NCI-H748 (cell line): Measurements from ENCODE around the gene ARMC10.
"Not testable (repeated sequence)": the region's sequence is repeated elsewhere in the genome, so short reads cannot be mapped to it uniquely, and the experiment has no call there.

Experiments used
- DNase-seq: peaks from one replicate; lab custom pipeline; 2025; ENCODE audit not compliant: unreplicated experiment; lab: John Stamatoyannopoulos, UW

The ARMC10 gene

DNA sequence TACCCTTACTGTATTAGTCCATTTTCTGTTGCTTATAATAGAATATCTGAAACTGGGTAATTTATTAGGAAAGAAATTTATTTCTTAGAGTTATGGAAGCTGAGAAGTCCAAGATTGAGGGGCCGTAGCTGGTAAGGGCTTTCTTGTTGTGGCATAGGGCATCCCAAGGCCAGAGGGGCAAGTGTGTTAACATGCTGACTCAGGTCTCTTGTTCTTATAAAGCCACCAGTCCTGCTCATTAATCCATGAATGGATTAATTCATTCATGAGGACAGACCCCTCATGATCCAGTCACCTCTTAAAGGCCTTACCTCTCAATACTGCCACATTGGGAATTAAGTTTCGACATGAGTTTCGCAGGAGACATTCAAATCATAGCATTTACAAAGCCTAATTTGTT, 2.4 kb downstream of the ARMC10 start:
- no peak for DNase-seq

DNA sequence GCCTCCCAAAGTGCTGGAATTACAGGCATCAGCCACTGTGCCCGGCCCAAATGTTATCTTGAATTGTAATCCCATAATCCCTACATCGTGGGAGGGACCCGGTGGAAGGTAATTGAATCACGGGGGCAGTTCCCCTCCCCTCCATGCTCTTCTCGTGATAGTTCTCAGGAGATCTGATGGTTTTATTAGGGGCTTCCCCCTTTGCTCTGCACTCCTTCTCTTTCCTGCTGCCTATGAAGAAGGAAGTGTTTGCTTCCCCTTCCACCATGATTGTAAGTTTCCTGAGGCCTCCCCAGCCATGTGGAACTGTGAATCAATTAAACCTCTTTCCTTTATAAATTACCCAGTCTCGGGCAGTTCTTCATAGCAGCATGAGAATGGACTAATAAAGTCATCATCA, 3.3 kb downstream of the ARMC10 start:
- not testable (repeated sequence) for DNase-seq

DNA sequence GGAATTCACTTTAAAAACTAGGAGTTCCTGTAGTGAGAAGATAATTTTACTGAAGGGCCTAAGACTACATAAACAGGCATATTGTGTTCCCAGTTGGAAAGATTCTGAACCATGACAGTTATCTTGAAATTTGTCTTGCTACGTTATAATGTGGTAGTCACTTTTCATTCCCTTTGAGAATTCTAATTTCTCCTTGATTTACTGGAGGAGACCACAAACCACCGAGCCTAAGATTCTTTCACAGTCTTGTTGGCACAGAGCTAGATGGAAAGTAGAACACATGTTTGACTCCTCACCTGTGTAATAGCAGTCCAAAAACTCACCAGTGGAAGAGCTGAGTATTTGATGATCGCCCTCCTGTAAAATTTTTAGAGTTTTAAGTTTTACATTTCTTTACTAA, 4.9 kb downstream of the ARMC10 start:
- no peak for DNase-seq

DNA sequence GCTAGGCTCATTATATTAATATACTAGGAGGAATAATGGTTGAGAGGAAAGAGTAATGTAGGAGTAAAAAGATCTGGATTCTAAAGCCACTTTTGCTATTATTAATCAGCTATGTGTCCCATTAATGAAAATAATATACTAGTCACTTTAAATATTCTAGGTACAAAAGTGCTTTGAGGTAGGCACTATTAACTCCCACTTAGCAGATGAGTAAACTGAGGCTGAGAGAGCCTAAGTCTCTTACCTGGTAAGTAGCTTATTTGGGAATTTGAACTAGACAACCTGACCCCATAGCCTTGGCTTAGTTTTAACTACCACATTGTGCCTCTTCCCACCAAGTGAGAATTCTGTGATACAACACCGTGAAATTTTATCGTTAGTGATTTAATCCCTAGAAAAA, 6.0 kb downstream of the ARMC10 start:
- no peak for DNase-seq

DNA sequence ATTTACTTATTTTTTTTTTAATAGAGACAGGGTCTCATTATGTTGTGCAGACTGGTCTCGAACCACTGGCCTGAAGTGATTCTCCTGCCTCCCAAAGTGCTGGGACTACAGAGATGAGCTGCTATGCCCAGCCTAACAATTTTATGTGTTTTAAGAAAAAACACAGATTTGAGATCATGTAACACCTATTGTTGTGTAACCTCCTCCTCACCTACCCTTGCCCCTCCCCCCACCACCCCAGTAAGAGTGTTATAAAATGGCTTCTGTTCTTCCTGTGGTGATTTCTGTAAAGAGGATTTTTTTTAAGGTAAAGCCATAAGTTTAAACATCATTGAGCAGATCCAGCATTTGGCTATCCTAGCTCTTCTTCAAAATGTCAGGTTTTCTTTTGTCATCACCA, 7.6 kb downstream of the ARMC10 start:
- DNase-seq: no peak

DNA sequence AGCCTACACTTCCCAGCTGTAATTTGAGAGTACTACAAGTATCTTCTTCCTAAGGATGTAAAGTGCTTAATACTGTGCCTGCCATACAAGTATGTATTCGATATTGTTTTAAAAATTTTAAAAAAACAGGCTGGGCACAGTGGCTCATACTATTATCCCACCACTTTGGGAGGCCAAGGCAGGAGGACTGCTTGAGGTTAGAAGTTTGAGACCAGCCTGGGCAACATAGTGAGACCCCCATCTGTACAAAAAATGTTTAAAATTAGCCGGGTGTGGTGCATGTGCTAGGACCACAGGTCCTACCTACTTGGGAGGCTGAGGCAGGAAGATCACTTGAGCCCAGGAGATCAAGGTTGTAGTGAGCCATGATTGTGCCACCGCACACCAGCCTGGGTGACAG, 8.3 kb downstream of the ARMC10 start:
- no peak for DNase-seq

DNA sequence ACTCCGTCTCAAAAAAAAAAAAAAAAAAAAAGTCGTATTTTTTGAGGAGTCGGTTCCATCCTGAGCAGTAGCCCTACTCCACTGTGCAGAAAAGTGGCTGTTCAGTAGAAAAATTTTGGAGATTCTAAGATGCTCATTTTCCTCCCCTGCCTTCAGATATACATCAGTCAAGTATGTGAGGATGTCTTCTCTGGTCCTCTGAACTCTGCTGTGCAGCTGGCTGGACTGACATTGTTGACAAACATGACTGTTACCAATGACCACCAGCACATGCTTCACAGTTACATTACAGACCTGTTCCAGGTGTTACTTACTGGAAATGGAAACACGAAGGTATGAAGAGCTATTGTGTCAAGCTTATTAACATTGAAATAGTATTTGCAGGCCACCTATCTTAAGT, 17.4 kb downstream of the ARMC10 start:
- not testable (repeated sequence) for DNase-seq

DNA sequence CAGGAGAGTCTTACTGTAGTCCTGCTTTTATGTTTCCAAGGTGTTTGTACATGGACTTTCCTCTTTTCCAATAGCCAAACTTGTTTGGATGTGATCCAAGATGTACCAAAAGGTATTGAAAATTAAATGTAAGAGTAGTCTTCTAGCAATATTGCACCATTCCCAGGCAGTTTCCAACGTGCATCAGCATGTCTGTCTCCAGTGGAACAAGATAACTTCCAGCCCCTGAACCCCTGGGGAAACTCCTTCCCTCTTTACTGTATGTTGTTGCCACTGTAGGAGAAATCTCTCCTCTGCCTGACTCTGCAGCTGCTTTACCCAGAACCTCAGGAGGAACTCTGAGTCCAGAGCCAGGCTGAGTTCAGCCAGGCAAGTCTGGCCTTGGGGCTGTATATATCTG, 18.5 kb downstream of the ARMC10 start:
- DNase-seq: no peak

DNA sequence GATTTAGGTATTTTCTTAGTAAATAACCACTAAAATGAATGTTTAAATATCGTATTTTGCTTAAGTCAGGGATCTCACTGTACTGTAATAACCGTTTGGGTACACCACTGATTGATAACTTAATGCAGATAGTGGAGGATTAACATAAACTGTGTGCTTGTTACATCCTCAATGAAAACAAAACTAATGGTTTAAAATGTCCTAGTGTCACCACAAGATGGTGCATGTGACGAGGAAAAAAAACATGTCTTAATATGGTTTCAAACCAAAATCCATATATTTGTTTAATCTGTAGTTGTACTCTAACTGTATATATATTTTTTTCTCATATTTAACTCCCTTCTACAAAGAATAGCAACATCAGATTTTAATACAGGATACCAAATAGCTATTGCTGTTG, 19.2 kb downstream of the ARMC10 start:
- no peak for DNase-seq

DNA sequence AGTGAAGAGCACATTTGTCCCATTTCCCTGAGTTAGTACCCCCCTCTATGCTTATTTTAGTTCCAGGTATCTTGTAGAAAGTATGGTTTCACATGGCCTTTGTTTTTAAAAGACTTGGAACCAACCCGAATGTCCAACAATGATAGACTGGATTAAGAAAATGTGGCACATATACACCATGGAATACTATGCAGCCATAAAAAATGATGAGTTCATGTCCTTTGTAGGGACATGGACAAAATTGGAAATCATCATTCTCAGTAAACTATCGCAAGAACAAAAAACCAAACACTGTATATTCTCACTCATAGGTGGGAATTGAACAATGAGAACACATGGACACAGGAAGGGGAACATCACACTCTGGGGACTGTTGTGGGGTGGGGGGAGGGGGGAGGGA, 20.6 kb downstream of the ARMC10 start:
- DNase-seq: not testable (repeated sequence)

DNA sequence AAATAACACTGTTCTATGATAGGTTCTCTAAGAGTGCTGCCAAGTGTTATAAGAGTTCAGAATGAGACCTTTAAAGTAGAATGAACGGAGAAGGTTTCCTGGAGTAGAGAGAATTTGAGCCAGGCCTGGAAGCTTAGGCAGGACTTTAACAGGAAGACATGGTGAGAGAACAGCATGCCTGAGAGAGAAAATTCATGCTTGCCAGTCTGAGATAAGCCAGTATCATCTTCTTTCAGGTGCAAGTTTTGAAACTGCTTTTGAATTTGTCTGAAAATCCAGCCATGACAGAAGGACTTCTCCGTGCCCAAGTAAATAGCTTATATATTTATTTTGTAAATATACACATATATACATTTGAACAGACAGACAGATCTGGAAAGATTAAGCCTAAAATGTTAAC, 22.1 kb downstream of the ARMC10 start:
- no peak for DNase-seq

DNA sequence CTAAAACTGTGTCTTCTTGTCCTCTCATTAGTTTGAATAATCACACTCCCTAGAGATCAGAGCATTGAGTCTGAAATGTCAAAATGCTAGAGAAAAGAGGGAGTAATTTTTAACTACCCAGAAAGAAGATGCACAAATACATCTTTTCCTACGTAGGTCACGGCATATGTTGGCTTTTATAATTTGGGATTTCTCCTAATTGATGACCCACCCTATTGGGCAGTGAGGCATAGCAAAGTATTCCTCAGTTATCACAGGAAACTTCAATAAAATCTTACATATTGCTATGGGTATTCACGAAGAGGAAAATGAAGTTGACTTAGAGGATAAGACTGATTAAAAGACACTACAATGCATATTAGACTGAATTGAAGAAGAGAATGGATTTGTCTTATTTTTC, 25.4 kb downstream of the ARMC10 start:
- DNase-seq: no peak

DNA sequence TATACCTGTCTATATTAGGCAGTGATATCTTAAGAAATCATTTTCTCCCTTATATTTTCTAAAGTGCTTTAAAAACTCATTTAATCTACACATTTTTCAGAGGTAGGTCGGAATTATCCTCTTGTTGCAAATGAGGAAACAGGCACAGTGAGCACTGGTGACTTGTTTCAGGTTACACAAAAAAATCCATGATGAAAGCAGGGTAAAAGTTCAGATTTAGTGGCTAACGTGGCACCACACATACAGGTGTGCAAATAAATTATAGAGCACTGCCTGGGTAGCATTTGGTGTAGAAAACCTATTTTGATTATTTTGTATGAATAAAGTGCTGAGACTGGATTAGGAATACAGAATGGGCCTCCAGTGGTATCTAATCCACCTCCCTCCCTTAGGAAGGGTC, 26.6 kb downstream of the ARMC10 start:
- no peak for DNase-seq

DNA sequence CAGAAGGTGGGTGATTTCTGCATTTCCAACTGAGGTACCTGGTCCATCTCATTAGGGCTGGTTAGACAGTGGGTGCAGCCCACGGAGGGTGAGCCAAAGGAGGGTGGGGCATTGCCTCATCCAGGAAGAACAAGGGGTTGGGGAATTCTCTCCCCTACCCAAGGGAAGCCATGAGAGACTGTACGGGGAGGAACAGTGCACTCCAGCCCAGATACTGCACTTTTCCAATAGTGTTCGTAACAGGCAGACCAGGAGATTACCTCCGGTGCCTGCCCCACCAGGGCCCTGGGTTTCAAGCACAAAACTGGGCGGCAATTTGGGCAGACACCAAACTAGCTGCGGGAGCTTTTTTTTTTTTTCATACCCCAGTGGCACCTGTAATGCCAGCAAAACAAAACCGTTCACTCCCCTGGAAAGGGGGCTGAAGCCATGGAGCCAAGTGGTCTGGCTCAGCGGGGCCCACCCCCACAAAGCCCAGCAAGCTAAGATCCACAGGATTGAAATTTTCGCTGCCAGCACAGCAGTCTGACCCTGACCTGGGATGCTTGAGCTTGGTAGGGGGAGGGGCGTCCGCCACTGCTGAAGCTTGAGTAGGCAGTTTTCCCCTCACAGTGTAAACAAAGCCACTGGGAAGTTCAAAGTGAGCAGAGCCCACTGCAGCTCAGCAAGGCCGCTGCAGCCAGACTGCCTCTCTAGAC, 31.2 kb downstream of the ARMC10 start:
- DNase-seq: peak; percentile 3

DNA sequence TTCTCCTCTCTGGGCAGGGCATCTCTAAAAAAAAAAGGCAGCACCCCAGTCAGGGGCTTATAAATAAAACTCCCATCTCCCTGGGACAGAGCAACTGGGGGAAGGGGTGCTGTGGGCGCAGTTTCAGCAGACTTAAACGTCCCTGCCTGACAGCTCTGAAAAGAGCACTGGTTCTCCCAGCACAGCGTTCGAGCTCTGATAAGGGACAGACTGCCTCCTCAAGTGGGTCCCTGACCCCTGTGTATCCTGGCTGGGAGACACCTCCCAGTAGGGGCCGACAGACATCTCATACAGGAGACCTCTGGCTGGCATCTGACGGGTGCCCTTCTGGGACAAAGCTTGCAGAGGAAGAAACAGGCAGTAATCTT, 31.7 kb downstream of the ARMC10 start:
- not testable (repeated sequence) for DNase-seq

DNA sequence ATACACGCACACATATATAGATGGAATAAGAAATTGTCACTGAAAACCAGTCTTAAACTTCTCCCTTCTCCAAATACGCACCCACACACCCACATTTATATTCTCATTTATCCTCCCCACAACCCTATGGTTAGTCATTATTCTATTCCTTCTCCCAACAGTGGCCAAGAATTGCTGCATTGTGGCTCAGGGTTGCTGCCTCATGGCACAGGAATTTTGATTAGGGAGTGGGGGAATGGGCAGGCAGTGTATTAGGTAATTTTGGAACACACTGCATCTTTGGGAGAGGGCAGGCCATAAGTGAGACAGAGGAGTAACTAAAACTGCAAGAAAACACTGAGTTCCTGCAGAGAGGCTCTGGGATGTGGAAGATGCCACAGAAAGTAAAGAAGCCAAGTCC, 38.2 kb downstream of the ARMC10 start:
- DNase-seq: no peak

DNA sequence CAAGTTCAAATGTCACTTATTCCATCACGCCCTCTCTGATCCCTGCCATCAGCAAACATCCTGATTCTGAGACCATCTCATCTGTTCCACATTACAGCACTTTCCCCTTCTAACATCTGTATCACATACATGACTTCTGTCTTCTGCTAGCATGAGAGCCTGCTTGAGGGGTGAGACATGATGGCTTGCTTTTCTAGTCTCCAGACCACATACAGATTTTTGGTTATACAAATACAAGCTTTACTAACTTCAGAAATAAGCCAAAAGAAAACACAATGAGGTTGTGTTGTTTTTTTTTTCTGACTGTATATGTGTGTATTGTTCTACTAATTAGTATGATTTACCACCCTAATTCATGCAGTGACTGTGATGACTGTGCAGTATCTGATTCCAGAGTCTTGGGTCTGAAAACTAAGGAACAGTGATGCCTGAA, 39.7 kb downstream of the ARMC10 start:
- no peak for DNase-seq

DNA sequence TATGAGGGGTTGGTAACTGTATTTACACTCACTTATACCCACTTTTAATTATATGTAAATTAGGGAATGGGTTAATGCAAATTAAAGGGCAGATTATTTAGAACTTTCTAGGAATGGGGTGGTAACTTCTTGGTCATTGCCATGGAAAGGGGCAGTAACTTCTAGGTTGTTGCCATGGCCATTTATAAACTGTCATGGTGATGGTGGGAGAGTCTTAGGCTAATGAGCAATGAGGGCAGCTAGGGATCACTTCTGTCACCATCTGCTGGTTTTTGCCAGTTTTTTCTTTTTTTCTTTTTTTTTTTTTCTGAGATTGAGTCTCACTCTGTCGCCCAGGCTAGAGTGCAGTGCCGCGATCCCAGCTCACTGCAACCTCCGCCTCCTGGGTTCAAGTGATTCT, 40.8 kb downstream of the ARMC10 start:
- DNase-seq: no peak

DNA sequence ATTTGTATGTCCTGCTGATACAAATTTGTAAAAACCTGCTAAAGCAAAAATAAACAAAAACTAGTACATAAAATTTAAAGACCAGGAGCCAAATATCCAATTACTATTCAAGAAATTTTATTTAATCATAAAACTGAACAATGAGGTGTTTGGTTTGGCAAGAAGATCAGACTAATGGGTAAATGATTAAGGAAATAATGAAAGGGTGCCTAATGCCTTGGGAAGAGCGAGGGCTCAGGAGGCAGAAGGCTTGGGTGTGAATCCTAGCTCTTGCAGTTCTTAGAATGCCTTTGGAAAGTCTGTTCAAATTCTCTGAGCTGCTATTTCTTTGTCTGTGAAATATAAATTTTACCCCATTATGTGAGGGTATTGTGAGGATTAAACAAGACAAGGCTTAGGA, 41.6 kb downstream of the ARMC10 start:
- no peak for DNase-seq

DNA sequence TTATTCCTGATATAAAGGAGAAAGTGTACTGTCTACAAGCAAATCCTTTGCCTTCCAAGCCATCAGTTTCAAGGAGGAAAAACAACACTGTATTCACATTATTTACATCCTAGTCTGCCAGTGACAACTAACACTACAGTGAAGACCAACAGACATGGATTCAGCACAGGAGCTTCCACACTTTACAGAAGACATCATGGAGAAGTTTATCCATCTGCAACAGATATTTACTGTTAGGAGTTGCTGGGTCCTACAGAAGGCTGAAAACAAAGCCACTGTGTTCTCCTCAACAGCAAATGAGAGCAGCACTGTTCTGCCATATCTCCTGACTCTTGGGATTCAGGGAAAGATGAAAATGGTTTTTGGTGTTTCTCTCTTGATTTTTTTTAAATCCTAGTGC, 42.1 kb downstream of the ARMC10 start:
- no peak for DNase-seq

DNA sequence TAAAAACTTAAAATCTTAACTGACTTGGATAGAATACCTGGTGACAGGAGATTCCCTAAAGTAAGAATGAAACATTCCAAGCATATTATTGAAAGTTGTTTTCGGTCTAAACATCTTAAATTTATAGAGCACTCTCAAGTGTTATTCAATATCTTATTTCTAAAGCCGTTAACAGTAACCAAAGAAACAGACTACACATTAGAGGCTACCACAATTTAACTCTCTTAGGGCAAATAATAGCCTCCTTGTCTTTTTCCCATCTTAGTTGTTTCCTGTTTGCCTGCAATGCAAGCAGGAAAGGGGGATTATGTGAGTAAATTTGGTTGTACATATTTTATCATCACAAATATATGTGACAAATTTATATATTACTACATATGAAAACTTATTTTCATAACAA, 42.5 kb downstream of the ARMC10 start:
- no peak for DNase-seq

DNA sequence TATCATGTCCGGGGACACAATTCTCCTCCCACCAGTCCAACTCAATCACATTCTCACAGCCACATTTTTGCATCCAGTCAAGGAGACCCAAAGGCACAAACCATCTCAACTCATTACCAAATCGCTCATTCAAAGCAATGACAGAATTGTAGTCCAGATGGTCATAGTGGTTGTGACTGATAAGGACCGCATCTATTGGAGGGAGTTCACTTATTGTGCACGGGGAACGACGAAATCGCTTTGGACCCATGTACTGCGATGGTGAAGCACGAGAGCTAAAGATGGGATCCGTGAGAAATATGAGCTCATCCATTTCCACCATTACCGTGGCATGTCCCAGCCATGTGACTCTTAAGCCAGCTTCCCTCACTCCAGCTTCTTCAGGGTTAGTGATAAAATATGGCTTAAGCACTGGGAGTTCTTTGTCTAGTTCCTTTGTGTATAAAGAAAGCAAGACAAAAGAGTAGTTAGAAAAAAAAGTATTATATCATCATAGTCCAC, 44.9 kb downstream of the ARMC10 start:
- DNase-seq: no peak

DNA sequence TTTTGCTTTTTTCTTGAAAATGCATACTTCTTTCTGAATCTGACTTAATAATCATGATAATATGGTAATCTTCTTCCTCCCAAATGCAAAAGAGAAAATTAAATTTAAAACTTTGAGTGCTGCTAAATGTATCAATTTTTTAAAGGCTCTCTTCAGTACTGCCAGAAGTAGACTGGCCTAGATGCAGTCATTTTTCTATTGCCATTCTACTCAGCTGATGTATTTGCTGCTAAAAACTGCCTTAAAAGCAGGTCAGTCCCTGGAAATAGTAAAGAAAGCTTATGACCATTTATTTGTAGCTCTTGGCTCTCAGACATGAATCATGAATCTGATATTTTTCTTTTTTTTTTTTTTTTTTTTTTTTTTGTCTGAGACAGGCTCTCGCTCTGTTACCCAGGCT, 45.4 kb downstream of the ARMC10 start:
- no peak for DNase-seq
